OCI-LY7 (cell line): Measurements from ENCODE around the gene FOXN3. TPM values are rescaled to one million over a fixed set of nuclear protein-coding genes. Genes with fewer than 3 reads are reported as not detected.

Experiments used
- BruUV-seq: library from RNA; stranded (reverse); fragments of 400-500 nt; replicated peaks from 2 replicates; lab custom pipeline; 2021; lab: Mats Ljungman, UMichigan
- CTCF ChIA-PET: fragments of 300-600 bp; sonication (Branson Sonifier 250); formaldehyde crosslinking; loops from one replicate; lab custom pipeline; 2022; ENCODE audit warnings: antibody characterized with exemption; ENCODE audit not compliant: unreplicated experiment; lab: Charles Lee
- POLR2A ChIA-PET: fragments of 300-600 bp; sonication (Branson Sonifier 250); formaldehyde crosslinking; loops from one replicate; lab custom pipeline; 2022; ENCODE audit warnings: antibody characterized with exemption; lab: Charles Lee
- DNase-seq: peaks from one replicate; pipeline ENCODE4 v3.0.0-alpha.2; 2015; ENCODE audit warnings: low spot score
- H2AFZ ChIP-seq: fragments of 200-600 bp; sonication (generic), shearing (Covaris generic); 2 replicates; pipeline ENCODE4 v1.6.1; 2014; ENCODE audit warnings: mild to moderate bottlenecking, antibody characterized with exemption, low read length, moderate library complexity
- H3K27ac ChIP-seq: fragments of 200-600 bp; sonication (generic); 2 replicates; pipeline ENCODE4 v1.5.1; 2014; ENCODE audit warnings: mixed run types, low read depth, mild to moderate bottlenecking, moderate library complexity, low read length, inconsistent platforms; ENCODE audit not compliant: poor library complexity, severe bottlenecking
- H3K36me3 ChIP-seq: fragments of 200-600 bp; sonication (generic); 2 replicates; pipeline ENCODE4 v1.6.1; 2014; ENCODE audit warnings: mild to moderate bottlenecking, antibody characterized with exemption, low read length, moderate library complexity, mixed read lengths; ENCODE audit not compliant: insufficient read depth
- H3K4me1 ChIP-seq: fragments of 200-600 bp; sonication (generic); 2 replicates; pipeline ENCODE4 v1.5.1; 2014; ENCODE audit warnings: mild to moderate bottlenecking, low read length; ENCODE audit not compliant: insufficient read depth, poor library complexity, severe bottlenecking
- H3K4me2 ChIP-seq: fragments of 200-600 bp; sonication (generic); 2 replicates; pipeline ENCODE4 v1.6.1; 2014; ENCODE audit warnings: mild to moderate bottlenecking, low read length
- H3K4me3 ChIP-seq: fragments of 200-600 bp; sonication (generic); 2 replicates; pipeline ENCODE4 v1.5.1; 2014; ENCODE audit warnings: mild to moderate bottlenecking, low read depth, low read length; ENCODE audit not compliant: poor library complexity, severe bottlenecking
- H3K79me2 ChIP-seq: fragments of 200-600 bp; sonication (generic); 2 replicates; pipeline ENCODE4 v1.6.1; 2016; ENCODE audit warnings: low read depth, mild to moderate bottlenecking, low read length, moderate library complexity, mixed read lengths; ENCODE audit not compliant: insufficient read depth
- H3K9me2 ChIP-seq: fragments of 200-600 bp; sonication (generic); 2 replicates; pipeline ENCODE4 v1.6.1; 2016; ENCODE audit warnings: mild to moderate bottlenecking, low read length, mixed read lengths; ENCODE audit not compliant: insufficient read depth
- H3K9me3 ChIP-seq: fragments of 200-600 bp; sonication (generic); 2 replicates; pipeline ENCODE4 v1.6.1; 2014; ENCODE audit warnings: mild to moderate bottlenecking, mixed run types, low read length, mixed read lengths
- H4K20me1 ChIP-seq: fragments of 200-600 bp; sonication (generic); 2 replicates; pipeline ENCODE4 v1.6.1; 2014; ENCODE audit warnings: mild to moderate bottlenecking, antibody characterized with exemption, low read length, moderate library complexity, mixed read lengths; ENCODE audit not compliant: insufficient read depth
- EZH2phosphoT487 ChIP-seq: fragments of 200-600 bp; sonication (generic); IDR thresholded peaks from 2 replicates; pipeline ENCODE4 v1.6.1; 2018; ENCODE audit warnings: low read depth, borderline replicate concordance, mild to moderate bottlenecking, mixed run types, antibody characterized with exemption, low read length, moderate library complexity, mixed read lengths
- intact Hi-C: fragments of 100-400 bp; cut with micrococcal nuclease; formaldehyde crosslinking; loops from one replicate; pipeline ENCODE4 v1.10.0; 2022; ENCODE audit not compliant: unreplicated experiment
- total RNA-seq, 2 experiments: library from RNA; depleted of rRNA in 1 of 2; stranded (reverse); fragments of >200 nt in 1 of 2; shearing (Covaris generic) in 1 of 2; gene quantifications; 2 replicates each; pipeline ENCODE4 v1.2.3, GENCODE V29; 2014 to 2022
- TF ChIP-seq, protein P1 (sequence below): fragments of 200-600 bp; sonication (generic); conservative IDR thresholded peaks from 2 replicates; pipeline ENCODE4 v1.5.1; 2014; ENCODE audit warnings: mild to moderate bottlenecking, antibody characterized with exemption, low read length, moderate library complexity, mixed read lengths

Gene FOXN3
- total RNA-seq, 2 experiments from 2014 or later = 77.7 to 102 TPM

DNA sequence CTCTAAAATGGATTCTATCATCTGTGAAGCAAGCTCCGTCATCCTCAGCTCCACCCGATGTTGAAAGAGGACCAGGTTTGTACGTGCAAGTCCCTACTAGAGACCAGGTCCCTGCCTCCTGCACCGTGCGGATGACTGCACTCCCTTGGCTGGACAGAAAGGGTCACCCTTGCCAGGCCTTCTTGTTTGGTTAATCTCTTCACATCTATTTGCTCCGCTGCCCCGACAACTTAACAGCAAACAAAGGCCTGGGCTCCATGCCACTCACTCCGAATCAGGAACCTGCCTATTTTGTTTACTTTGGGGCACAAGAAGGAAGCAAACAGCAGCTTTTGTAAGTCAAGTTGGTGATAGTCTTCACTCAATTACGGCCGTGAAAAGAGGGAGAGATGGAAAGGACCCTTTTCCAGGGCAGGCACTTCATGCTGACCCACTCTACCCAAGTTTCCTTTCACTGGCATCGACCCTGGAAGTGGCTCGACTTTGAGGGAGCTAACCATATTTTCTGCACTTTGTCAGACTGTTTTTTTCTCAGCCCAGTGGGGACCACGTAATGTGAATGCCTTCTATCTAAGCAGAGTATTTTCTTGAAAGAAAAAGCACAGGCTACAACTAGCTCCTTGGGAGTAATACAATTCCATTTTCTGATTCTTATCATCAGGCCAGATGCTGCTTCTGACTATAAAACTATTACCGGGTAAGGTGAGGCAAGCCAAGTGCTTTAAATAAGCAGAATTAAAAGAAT, 202.6 kb downstream of the FOXN3 start:
- TF ChIP-seq EZH2phosphoT487 = no peak
- TF ChIP-seq, protein P1, sequence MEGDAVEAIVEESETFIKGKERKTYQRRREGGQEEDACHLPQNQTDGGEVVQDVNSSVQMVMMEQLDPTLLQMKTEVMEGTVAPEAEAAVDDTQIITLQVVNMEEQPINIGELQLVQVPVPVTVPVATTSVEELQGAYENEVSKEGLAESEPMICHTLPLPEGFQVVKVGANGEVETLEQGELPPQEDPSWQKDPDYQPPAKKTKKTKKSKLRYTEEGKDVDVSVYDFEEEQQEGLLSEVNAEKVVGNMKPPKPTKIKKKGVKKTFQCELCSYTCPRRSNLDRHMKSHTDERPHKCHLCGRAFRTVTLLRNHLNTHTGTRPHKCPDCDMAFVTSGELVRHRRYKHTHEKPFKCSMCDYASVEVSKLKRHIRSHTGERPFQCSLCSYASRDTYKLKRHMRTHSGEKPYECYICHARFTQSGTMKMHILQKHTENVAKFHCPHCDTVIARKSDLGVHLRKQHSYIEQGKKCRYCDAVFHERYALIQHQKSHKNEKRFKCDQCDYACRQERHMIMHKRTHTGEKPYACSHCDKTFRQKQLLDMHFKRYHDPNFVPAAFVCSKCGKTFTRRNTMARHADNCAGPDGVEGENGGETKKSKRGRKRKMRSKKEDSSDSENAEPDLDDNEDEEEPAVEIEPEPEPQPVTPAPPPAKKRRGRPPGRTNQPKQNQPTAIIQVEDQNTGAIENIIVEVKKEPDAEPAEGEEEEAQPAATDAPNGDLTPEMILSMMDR = no peak
- Histone ChIP-seq H3K36me3 (peaks cover 10% of the 10 kb centered on the region), H3K4me1 (no peaks in the 10 kb centered on the region), H3K27ac (no peak overlapping the region), H3K4me3 (no peak overlapping the region), H3K4me2 (no peak overlapping the region), H2AFZ (no peak overlapping the region), H3K9me3 (no peaks in the 10 kb centered on the region), H3K79me2 (no peaks in the 10 kb centered on the region), H4K20me1 (no peaks in the 10 kb centered on the region), H3K9me2 (no peaks in the 10 kb centered on the region)
- intact Hi-C loops = no loop called here
- DNase-seq = no peak
- BruUV-seq = no TSS peak
- POLR2A ChIA-PET = interaction anchor here (1.1 to 1.2 kb wide), 2 partner anchors 13 to 14 kb away, joined by 3 to 4 read pairs; no protein-coding TSS in a partner anchor
- CTCF ChIA-PET = interaction anchor here (0.5 kb wide), 1 partner anchor 69 kb away, joined by 4 read pairs; no protein-coding TSS in a partner anchor

DNA sequence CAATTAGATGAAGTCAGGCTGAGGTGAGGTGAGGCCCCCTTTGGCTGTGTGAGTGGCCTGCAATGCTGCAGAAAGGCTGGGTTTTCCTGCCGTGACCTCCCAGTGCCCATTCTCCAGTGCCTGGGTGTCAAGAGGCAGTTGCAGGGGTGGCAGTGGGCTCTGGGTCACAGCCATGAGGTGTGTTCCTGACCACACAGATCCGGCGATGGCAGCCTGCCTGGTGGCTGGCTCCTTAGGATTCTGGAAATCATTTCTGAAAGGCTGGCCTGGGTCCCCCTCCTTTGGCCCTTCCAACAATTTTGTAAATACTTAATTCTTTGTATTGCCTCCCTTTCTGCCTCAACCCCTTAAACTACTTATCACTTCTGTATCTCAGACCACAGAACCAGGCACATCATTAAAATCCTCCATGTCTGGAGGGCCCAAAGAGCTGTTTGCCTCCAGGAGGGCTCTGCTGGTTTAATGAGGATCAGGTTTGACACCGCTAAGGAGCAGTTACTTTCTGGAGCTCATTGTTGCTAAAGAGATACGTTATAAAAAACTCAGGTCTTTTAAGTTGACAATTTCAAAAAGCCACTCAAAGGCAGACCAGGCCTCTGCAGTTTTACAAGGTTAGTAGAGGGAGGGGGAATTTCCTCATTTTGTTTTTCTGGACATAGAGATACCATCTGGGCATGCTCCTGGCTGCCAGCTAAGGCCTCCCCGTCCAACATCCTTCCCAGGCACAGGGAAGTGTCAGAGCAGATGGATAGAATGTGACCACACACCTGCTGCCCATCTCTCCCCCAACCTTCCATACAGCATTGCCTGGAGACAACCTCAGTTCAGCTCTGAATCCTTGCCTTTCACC, 204.4 kb downstream of the FOXN3 start:
- no peaks in the 10 kb centered on the region for H3K9me2 ChIP-seq
- no peaks in the 10 kb centered on the region for H3K4me1 ChIP-seq
- H3K9me3 ChIP-seq = no peaks in the 10 kb centered on the region
- ChIA-PET CTCF (no interaction called here), POLR2A (interaction anchor here (1.1 to 1.2 kb wide), 2 partner anchors 12 to 13 kb away, joined by 3 to 5 read pairs; no protein-coding TSS in a partner anchor)
- BruUV-seq = no TSS peak
- H3K4me3 ChIP-seq = no peak overlapping the region
- peaks cover 10% of the 10 kb centered on the region; the same call in 1 of the 2 replicates for H3K36me3 ChIP-seq
- H4K20me1 ChIP-seq = no peaks in the 10 kb centered on the region
- TF ChIP-seq, protein P1 = no peak
- TF ChIP-seq EZH2phosphoT487 = no peak
- no peak for DNase-seq
- no peaks in the 10 kb centered on the region for H3K79me2 ChIP-seq
- H2AFZ ChIP-seq = no peak overlapping the region
- no peak overlapping the region for H3K27ac ChIP-seq
- intact Hi-C loops = no loop called here
- H3K4me2 ChIP-seq = no peak overlapping the region
